ENCODE measurements around the gene DOCK2.

The DOCK2 gene

GRCh38 chr5:169997798-169998197 is 360.7 kb downstream of the DOCK2 start:
- POLR2A ChIA-PET (ENCODE audit: low non-redundant PET): no interaction called here
- CTCF ChIA-PET: no interaction called here
- DNase-seq (ENCODE audit: low spot score): no peak
- no peak overlapping the region for H3K27ac ChIP-seq
- TF ChIP-seq CTCF (conservative IDR thresholded peaks at IDR 0.05; ENCODE audit: low read depth): no peak

- ChIA-PET CTCF (interaction anchor here (0.6 to 1.0 kb wide), 2 partner anchors 86 to 528 kb away, joined by 3 read pairs; no protein-coding TSS in a partner anchor), POLR2A (ENCODE audit: low non-redundant PET) (no interaction called here)
- no peak overlapping the region for H3K27ac ChIP-seq
- TF ChIP-seq CTCF (conservative IDR thresholded peaks at IDR 0.05; ENCODE audit: low read depth): no peak
- DNase-seq (ENCODE audit: low spot score): no peak
These were observed 362.5 kb downstream of the DOCK2 start for GRCh38 chr5:169999621-170000020.

- ChIA-PET POLR2A (ENCODE audit: low non-redundant PET) (no interaction called here), CTCF (interaction anchor here (1.0 kb wide), 1 partner anchor 86 kb away, joined by 3 read pairs; no protein-coding TSS in a partner anchor)
- no peak for TF ChIP-seq CTCF (conservative IDR thresholded peaks at IDR 0.05; ENCODE audit: low read depth)
- H3K27ac ChIP-seq: no peak overlapping the region
- no peak for DNase-seq (ENCODE audit: low spot score)
These were observed 363.1 kb downstream of the DOCK2 start for GRCh38 chr5:170000155-170000554.

GRCh38 chr5:170006021-170006420 is 368.9 kb downstream of the DOCK2 start:
- no peak for DNase-seq (ENCODE audit: low spot score)
- CTCF ChIA-PET: interaction anchor here (2.5 kb wide), 1 partner anchor 25 kb away, joined by 6 read pairs; no protein-coding TSS in a partner anchor
- TF ChIP-seq CTCF (conservative IDR thresholded peaks at IDR 0.05; ENCODE audit: low read depth): no peak
- POLR2A ChIA-PET (ENCODE audit: low non-redundant PET): no interaction called here
- no peak overlapping the region for H3K27ac ChIP-seq

GRCh38 chr5:170008376-170008775 is 371.3 kb downstream of the DOCK2 start:
- no peak for TF ChIP-seq CTCF (conservative IDR thresholded peaks at IDR 0.05; ENCODE audit: low read depth)
- no peak overlapping the region for H3K27ac ChIP-seq
- no peak for DNase-seq (ENCODE audit: low spot score)
- CTCF ChIA-PET: interaction anchor here (0.6 kb wide), 1 partner anchor 1302 kb away, joined by 3 read pairs; no protein-coding TSS in a partner anchor
- POLR2A ChIA-PET (ENCODE audit: low non-redundant PET): no interaction called here

- DNase-seq (ENCODE audit: low spot score): no peak
- ChIA-PET POLR2A (ENCODE audit: low non-redundant PET) (no interaction called here), CTCF (no interaction called here)
- H3K27ac ChIP-seq: no peak overlapping the region
- TF ChIP-seq CTCF (conservative IDR thresholded peaks at IDR 0.05; ENCODE audit: low read depth): no peak
These were observed 373.5 kb downstream of the DOCK2 start for GRCh38 chr5:170010595-170010994.
